Suprapubic skin (tissue), 4 donors: ENCODE data around the gene GPSM1. TPM values are rescaled to one million over a fixed set of nuclear protein-coding genes. Genes with fewer than 3 reads are reported as not detected.

Source experiments
- DNase-seq, 2 donors: peaks; one replicate each; pipeline ENCODE4 v3.0.0-alpha.2; 2019; ENCODE audit warnings: low spot score in 2 of 2
- H3K27ac ChIP-seq: fragments of 200-600 bp; sonication (generic); one replicate; pipeline ENCODE4 v1.5.1; 2019
- H3K27me3 ChIP-seq: fragments of 200-600 bp; sonication (generic); one replicate; pipeline ENCODE4 v1.5.1; 2019
- H3K36me3 ChIP-seq: fragments of 200-600 bp; sonication (generic); one replicate; pipeline ENCODE4 v1.5.1; 2019
- H3K4me1 ChIP-seq: fragments of 200-600 bp; sonication (generic); one replicate; pipeline ENCODE4 v1.5.1; 2019
- H3K4me3 ChIP-seq: fragments of 200-600 bp; sonication (generic); one replicate; pipeline ENCODE4 v1.5.1; 2019; ENCODE audit warnings: mild to moderate bottlenecking
- H3K9me3 ChIP-seq: fragments of 200-600 bp; sonication (generic); one replicate; pipeline ENCODE4 v1.5.1; 2019
- CTCF ChIP-seq, 2 donors: fragments of 200-600 bp in 1 of 2; fragments of 450-650 bp in 1 of 2; sonication (generic) in 1 of 2; IDR thresholded peaks; one replicate each; pipeline ENCODE4 v1.5.1; 2016 to 2019; ENCODE audit warnings: antibody characterized with exemption in 2 of 2, mild to moderate bottlenecking in 1 of 2, moderate library complexity in 1 of 2
- EP300 ChIP-seq: sonication (generic); formaldehyde crosslinking; IDR thresholded peaks from one replicate; pipeline ENCODE4 v1.6.1; 2017; ENCODE audit warnings: antibody characterized with exemption
- POLR2A ChIP-seq, 2 donors: fragments of 450-650 bp; IDR thresholded peaks; one replicate each; pipeline ENCODE4 v1.6.1; 2017; ENCODE audit warnings: antibody characterized with exemption in 2 of 2, mild to moderate bottlenecking in 2 of 2, moderate library complexity in 2 of 2
- POLR2AphosphoS5 ChIP-seq, 3 donors: sonication (generic); formaldehyde crosslinking; IDR thresholded peaks; one replicate each; pipeline ENCODE4 v1.6.1; 2017; ENCODE audit warnings: antibody characterized with exemption in 3 of 3
- WGBS: methylation state at CpG from one replicate; pipeline ENCODE4 v1.1.5; 2018; 5-methylcytosine and 5-hydroxymethylcytosine counted together
- total RNA-seq, 4 donors: library from RNA; depleted of rRNA; stranded (reverse); fragments of >200 nt; gene quantifications; one replicate each; pipeline ENCODE4 v1.1.0, GENCODE V29; 2016

Gene GPSM1
- total RNA-seq, 4 donors from 2014 or later, result 11.5 to 14.6 (median 13.7) TPM

- DNase-seq, result no peak
- Histone ChIP-seq H3K4me3 (no peak overlapping the region), H3K9me3 (no peaks in the 10 kb centered on the region), H3K36me3 (no peaks in the 10 kb centered on the region), H3K4me1 (peaks cover 24% of the 10 kb centered on the region), H3K27ac (no peak overlapping the region), H3K27me3 (peaks cover 41% of the 10 kb centered on the region)
- TF ChIP-seq POLR2AphosphoS5 (IDR thresholded peaks at IDR 0.05), result no peak
- no peak for TF ChIP-seq POLR2A (IDR thresholded peaks at IDR 0.05)
- TF ChIP-seq EP300, result no peak
- no peak for TF ChIP-seq CTCF (IDR thresholded peaks at IDR 0.05)
- WGBS, result 38% methylated on average over 11 of the region's 19 CpGs
Measured at GRCh38 chr9:136292026-136292538, 35.3 kb upstream of the GPSM1 start.

- Histone ChIP-seq H3K4me1 (peaks cover 28% of the 10 kb centered on the region), H3K27me3 (peaks cover 36% of the 10 kb centered on the region), H3K27ac (no peak overlapping the region), H3K36me3 (no peaks in the 10 kb centered on the region), H3K9me3 (no peaks in the 10 kb centered on the region), H3K4me3 (no peak overlapping the region)
- TF ChIP-seq POLR2AphosphoS5 (IDR thresholded peaks at IDR 0.05), result no peak
- DNase-seq, result no peak
- 34% methylated on average over 22 of the region's 34 CpGs for WGBS
Measured at GRCh38 chr9:136292591-136293448, 34.5 kb upstream of the GPSM1 start.

- H3K4me1 ChIP-seq, result peaks cover 28% of the 10 kb centered on the region
- H3K27me3 ChIP-seq, result peaks cover 28% of the 10 kb centered on the region
- H3K27ac ChIP-seq, result no peak overlapping the region
- H3K36me3 ChIP-seq, result no peaks in the 10 kb centered on the region
- no peak for DNase-seq
- H3K4me3 ChIP-seq, result no peak overlapping the region
- H3K9me3 ChIP-seq, result no peaks in the 10 kb centered on the region
- WGBS, result 82% methylated on average over 14 of the region's 14 CpGs
- TF ChIP-seq CTCF (IDR thresholded peaks at IDR 0.05), result no peak
- TF ChIP-seq POLR2A (IDR thresholded peaks at IDR 0.05), result no peak
- no peak for TF ChIP-seq POLR2AphosphoS5 (IDR thresholded peaks at IDR 0.05)
- TF ChIP-seq EP300, result no peak
Measured at GRCh38 chr9:136293476-136294077, 33.8 kb upstream of the GPSM1 start.

- Histone ChIP-seq H3K4me1 (peaks cover 28% of the 10 kb centered on the region), H3K27me3 (peaks cover 24% of the 10 kb centered on the region), H3K36me3 (no peaks in the 10 kb centered on the region), H3K4me3 (no peak overlapping the region), H3K27ac (no peak overlapping the region), H3K9me3 (no peaks in the 10 kb centered on the region)
- no peak for DNase-seq
- TF ChIP-seq POLR2A (IDR thresholded peaks at IDR 0.05) (no peak), EP300 (no peak), POLR2AphosphoS5 (IDR thresholded peaks at IDR 0.05) (no peak), CTCF (IDR thresholded peaks at IDR 0.05) (no peak)
- WGBS, result 71% methylated on average over 1 of the region's 5 CpGs
Measured at GRCh38 chr9:136294437-136294836, 32.9 kb upstream of the GPSM1 start.

- no peak for TF ChIP-seq POLR2AphosphoS5 (IDR thresholded peaks at IDR 0.05)
- no peak for TF ChIP-seq EP300
- no peak for TF ChIP-seq POLR2A (IDR thresholded peaks at IDR 0.05)
- TF ChIP-seq CTCF (IDR thresholded peaks at IDR 0.05), result no peak
- Histone ChIP-seq H3K9me3 (no peaks in the 10 kb centered on the region), H3K27me3 (peaks cover 20% of the 10 kb centered on the region), H3K4me1 (peaks cover 28% of the 10 kb centered on the region), H3K36me3 (no peaks in the 10 kb centered on the region), H3K4me3 (no peak overlapping the region), H3K27ac (no peak overlapping the region)
- WGBS, result 94% methylated on average over 15 of the region's 16 CpGs
- no peak for DNase-seq
Measured at GRCh38 chr9:136295055-136295454, 32.3 kb upstream of the GPSM1 start.
